GM06990 (cell line): ENCODE measurements around the gene KIF20A.

Experiments
- DNase-seq: peaks from one replicate; pipeline ENCODE4 v3.0.0-alpha.2; 2011; ENCODE audit not compliant: insufficient read length; ENCODE audit errors: extremely low read depth
- H3K27me3 ChIP-seq: replicated peaks from 2 replicates; pipeline ENCODE4 v1.6.0; 2011; ENCODE audit warnings: low read length; ENCODE audit not compliant: control insufficient read depth, insufficient read depth
- H3K36me3 ChIP-seq: 2 replicates; pipeline ENCODE4 v1.5.1; 2011; ENCODE audit warnings: low read length; ENCODE audit not compliant: control insufficient read depth, insufficient read depth
- H3K4me3 ChIP-seq: replicated peaks from 2 replicates; pipeline ENCODE4 v1.5.1; 2011; ENCODE audit warnings: low read depth, mild to moderate bottlenecking, control low read depth, low read length
- CTCF ChIP-seq: IDR thresholded peaks from 2 replicates; pipeline ENCODE4 v1.5.1; 2011; ENCODE audit warnings: low read length, control low read depth, mild to moderate bottlenecking, inconsistent platforms; ENCODE audit not compliant: insufficient read depth, poor library complexity, severe bottlenecking

KIF20A gene

DNA sequence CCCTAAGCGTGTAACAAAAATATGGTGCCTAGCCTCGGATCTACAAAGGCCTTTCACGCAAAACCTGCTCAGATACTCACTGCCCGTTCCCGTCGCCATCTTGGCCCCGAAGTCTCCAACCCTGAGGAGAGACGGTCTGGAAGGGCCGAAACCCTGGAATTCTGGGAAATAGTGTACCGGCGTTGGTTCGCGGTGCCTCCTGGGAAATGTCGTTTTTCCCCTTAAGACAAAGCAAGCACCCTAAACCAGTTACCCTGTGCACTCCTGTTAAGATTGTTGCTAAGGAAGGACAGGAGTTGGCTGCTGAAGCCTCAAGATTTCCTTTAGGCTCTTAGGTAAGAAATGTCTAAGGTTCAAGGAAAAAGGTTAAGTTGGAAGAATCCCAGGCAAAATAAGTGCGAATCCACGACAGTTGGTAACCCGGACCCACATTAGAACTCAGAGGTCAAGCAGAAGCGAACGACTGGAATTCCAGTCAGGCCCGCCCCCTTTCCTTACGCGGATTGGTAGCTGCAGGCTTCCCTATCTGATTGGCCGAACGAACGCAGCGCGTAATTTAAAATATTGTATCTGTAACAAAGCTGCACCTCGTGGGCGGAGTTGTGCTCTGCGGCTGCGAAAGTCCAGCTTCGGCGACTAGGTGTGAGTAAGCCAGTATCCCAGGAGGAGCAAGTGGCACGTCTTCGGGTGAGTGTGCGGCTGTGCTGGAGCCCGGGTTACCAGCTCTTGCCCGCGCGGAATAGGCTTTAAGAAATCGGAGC, at the start of gene KIF20A, which contains the start of gene BRD8:
TSS of gene KIF20A (plus strand) at position 597 of the 761 bp plus-strand sequence. CDS start 569 bp downstream, outside the sequence.
TSS of gene BRD8 (minus strand) at position 115 of the 761 bp plus-strand sequence. CDS start at position 99, 16 bp downstream.
- DNase-seq: peak; percentile 82
- no peak for TF ChIP-seq CTCF
- Histone ChIP-seq H3K36me3 (peaks cover 22% of the 10 kb centered on the region), H3K4me3 (peak within 1 kb of the TSS; percentile 88), H3K27me3 (no peaks in the 10 kb centered on the region)

DNA sequence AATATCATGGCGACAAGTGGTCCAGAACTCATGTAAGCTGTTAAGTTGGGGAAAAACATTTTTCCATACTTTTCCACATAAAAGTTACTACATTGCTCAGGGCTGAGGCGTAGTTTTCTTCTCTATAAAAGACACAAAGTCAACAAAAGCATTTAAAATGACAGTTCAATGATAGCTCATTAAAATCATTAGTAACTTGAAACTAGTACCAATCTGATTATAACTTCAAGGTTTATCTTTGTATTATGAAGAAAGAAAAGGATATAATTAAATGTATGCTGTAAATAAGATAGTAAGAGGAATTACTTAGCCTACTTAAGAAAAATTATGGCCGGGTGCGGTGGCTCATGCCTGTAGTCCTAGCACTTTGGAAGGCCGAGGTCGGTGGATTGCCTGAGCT, 49.6 kb upstream of the KIF20A start:
- H3K4me3 ChIP-seq: no peak overlapping the region
- no peaks in the 10 kb centered on the region for H3K27me3 ChIP-seq
- H3K36me3 ChIP-seq: no peaks in the 10 kb centered on the region
- no peak for DNase-seq
- TF ChIP-seq CTCF: no peak

DNA sequence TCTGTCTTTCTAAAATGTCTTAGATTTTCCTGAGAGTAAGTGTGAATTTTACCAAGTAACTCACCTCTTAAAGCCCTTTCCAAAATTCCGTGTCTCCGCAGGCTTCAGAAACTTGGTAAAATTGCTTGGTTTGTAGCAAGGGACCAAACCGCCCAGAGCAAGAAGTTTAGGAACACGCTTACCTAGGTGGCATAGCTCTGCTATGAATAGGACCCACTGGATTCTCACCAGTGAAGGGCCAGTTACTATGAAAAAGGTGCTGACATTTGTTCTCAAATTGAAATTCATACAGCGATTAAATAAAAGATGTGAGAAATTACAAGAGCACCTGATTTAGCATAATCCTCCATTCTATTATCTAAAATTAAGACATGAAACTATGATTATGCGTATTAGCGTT, 46.4 kb upstream of the KIF20A start:
- no peaks in the 10 kb centered on the region for H3K27me3 ChIP-seq
- H3K4me3 ChIP-seq: no peak overlapping the region
- no peaks in the 10 kb centered on the region for H3K36me3 ChIP-seq
- TF ChIP-seq CTCF: no peak
- DNase-seq: no peak

- Histone ChIP-seq H3K36me3 (no peaks in the 10 kb centered on the region), H3K4me3 (peak within 1 kb of the TSS; percentile 59), H3K27me3 (no peaks in the 10 kb centered on the region)
- peak; percentile 13 for DNase-seq
- no peak for TF ChIP-seq CTCF
Observed at GRCh38 chr5:138138949-138139780, 39.7 kb upstream of the KIF20A start, which contains the start of gene NME5. NME5 (minus strand) TSS chr5:138139428; CDS start chr5:138138780, 648 bp downstream.

DNA sequence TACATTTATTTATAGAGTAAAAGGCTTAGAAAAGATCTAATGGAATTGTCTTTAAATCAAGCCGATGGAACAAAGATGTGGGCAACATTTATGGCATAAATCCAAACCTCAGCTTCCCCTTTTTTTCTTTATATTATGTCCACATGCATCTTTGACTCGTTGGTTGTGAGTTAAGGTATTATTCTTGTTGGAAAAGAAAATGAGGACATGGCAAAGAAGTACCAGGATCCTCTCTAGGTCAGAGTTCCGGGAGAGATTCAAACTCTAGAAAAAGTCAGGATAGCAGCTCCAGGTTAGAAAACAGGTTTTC, 39.2 kb upstream of the KIF20A start:
- H3K36me3 ChIP-seq: no peaks in the 10 kb centered on the region
- no peak for TF ChIP-seq CTCF
- no peaks in the 10 kb centered on the region for H3K27me3 ChIP-seq
- DNase-seq: no peak
- H3K4me3 ChIP-seq: no peak overlapping the region
